NT2/D1 (cell line): ENCODE data around the gene OR8H3.

Experiments
- SUZ12 ChIP-seq: IDR thresholded peaks from 2 replicates; pipeline ENCODE4 v1.6.1; 2011; ENCODE audit not compliant: insufficient read length, insufficient read depth; ENCODE audit errors: extremely low read depth
- ZNF274 ChIP-seq: IDR thresholded peaks from 2 replicates; pipeline ENCODE4 v1.6.1; 2011; ENCODE audit warnings: mild to moderate bottlenecking, low read depth, low read length

DNA sequence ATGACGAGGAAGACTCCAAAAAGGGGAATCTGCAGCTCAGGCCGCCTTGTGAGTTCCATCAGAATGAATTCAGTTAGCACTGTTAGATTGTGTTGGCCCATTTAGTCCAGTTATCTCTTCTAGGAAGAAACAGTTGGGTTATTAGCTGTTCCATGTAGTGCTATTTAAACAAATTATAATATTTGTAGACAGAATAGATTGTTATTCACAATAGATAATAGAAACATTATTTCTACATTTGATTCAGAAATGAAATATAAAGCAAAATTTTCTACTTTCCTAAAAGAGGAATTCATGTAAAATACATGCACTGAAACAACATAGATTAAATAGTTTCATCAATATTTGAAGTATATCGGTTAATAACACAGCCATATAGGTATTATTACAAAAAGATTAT lies 38.0 kb downstream of the OR8H3 start, which contains the start of gene OR8K5:
- TF ChIP-seq SUZ12 (no peak), ZNF274 (no peak)
